OCI-LY7 (cell line): ENCODE measurements around the gene CRELD1. TPM values are rescaled to one million over a fixed set of nuclear protein-coding genes. Genes with fewer than 3 reads are reported as not detected.

Source experiments
- BruUV-seq: library from RNA; stranded (reverse); fragments of 400-500 nt; replicated peaks from 2 replicates; lab custom pipeline; 2021; lab: Mats Ljungman, UMichigan
- CTCF ChIA-PET: fragments of 300-600 bp; sonication (Branson Sonifier 250); formaldehyde crosslinking; loops from one replicate; lab custom pipeline; 2022; ENCODE audit warnings: antibody characterized with exemption; ENCODE audit not compliant: unreplicated experiment; lab: Charles Lee
- POLR2A ChIA-PET: fragments of 300-600 bp; sonication (Branson Sonifier 250); formaldehyde crosslinking; loops from one replicate; lab custom pipeline; 2022; ENCODE audit warnings: antibody characterized with exemption; lab: Charles Lee
- DNase-seq: peaks from one replicate; pipeline ENCODE4 v3.0.0-alpha.2; 2015; ENCODE audit warnings: low spot score
- H2AFZ ChIP-seq: fragments of 200-600 bp; sonication (generic), shearing (Covaris generic); 2 replicates; pipeline ENCODE4 v1.6.1; 2014; ENCODE audit warnings: mild to moderate bottlenecking, antibody characterized with exemption, low read length, moderate library complexity
- H3K27ac ChIP-seq: fragments of 200-600 bp; sonication (generic); 2 replicates; pipeline ENCODE4 v1.5.1; 2014; ENCODE audit warnings: mixed run types, low read depth, mild to moderate bottlenecking, moderate library complexity, low read length, inconsistent platforms; ENCODE audit not compliant: poor library complexity, severe bottlenecking
- H3K36me3 ChIP-seq: fragments of 200-600 bp; sonication (generic); 2 replicates; pipeline ENCODE4 v1.6.1; 2014; ENCODE audit warnings: mild to moderate bottlenecking, antibody characterized with exemption, low read length, moderate library complexity, mixed read lengths; ENCODE audit not compliant: insufficient read depth
- H3K4me1 ChIP-seq: fragments of 200-600 bp; sonication (generic); 2 replicates; pipeline ENCODE4 v1.5.1; 2014; ENCODE audit warnings: mild to moderate bottlenecking, low read length; ENCODE audit not compliant: insufficient read depth, poor library complexity, severe bottlenecking
- H3K4me2 ChIP-seq: fragments of 200-600 bp; sonication (generic); 2 replicates; pipeline ENCODE4 v1.6.1; 2014; ENCODE audit warnings: mild to moderate bottlenecking, low read length
- H3K4me3 ChIP-seq: fragments of 200-600 bp; sonication (generic); 2 replicates; pipeline ENCODE4 v1.5.1; 2014; ENCODE audit warnings: mild to moderate bottlenecking, low read depth, low read length; ENCODE audit not compliant: poor library complexity, severe bottlenecking
- H3K79me2 ChIP-seq: fragments of 200-600 bp; sonication (generic); 2 replicates; pipeline ENCODE4 v1.6.1; 2016; ENCODE audit warnings: low read depth, mild to moderate bottlenecking, low read length, moderate library complexity, mixed read lengths; ENCODE audit not compliant: insufficient read depth
- H3K9me2 ChIP-seq: fragments of 200-600 bp; sonication (generic); 2 replicates; pipeline ENCODE4 v1.6.1; 2016; ENCODE audit warnings: mild to moderate bottlenecking, low read length, mixed read lengths; ENCODE audit not compliant: insufficient read depth
- H3K9me3 ChIP-seq: fragments of 200-600 bp; sonication (generic); 2 replicates; pipeline ENCODE4 v1.6.1; 2014; ENCODE audit warnings: mild to moderate bottlenecking, mixed run types, low read length, mixed read lengths
- H4K20me1 ChIP-seq: fragments of 200-600 bp; sonication (generic); 2 replicates; pipeline ENCODE4 v1.6.1; 2014; ENCODE audit warnings: mild to moderate bottlenecking, antibody characterized with exemption, low read length, moderate library complexity, mixed read lengths; ENCODE audit not compliant: insufficient read depth
- EZH2phosphoT487 ChIP-seq: fragments of 200-600 bp; sonication (generic); IDR thresholded peaks from 2 replicates; pipeline ENCODE4 v1.6.1; 2018; ENCODE audit warnings: low read depth, borderline replicate concordance, mild to moderate bottlenecking, mixed run types, antibody characterized with exemption, low read length, moderate library complexity, mixed read lengths
- intact Hi-C: fragments of 100-400 bp; cut with micrococcal nuclease; formaldehyde crosslinking; loops from one replicate; pipeline ENCODE4 v1.10.0; 2022; ENCODE audit not compliant: unreplicated experiment
- total RNA-seq, 2 experiments: library from RNA; depleted of rRNA in 1 of 2; stranded (reverse); fragments of >200 nt in 1 of 2; shearing (Covaris generic) in 1 of 2; gene quantifications; 2 replicates each; pipeline ENCODE4 v1.2.3, GENCODE V29; 2014 to 2022
- TF ChIP-seq, protein P1 (sequence below): fragments of 200-600 bp; sonication (generic); conservative IDR thresholded peaks from 2 replicates; pipeline ENCODE4 v1.5.1; 2014; ENCODE audit warnings: mild to moderate bottlenecking, antibody characterized with exemption, low read length, moderate library complexity, mixed read lengths

The CRELD1 gene
- total RNA-seq, 2 experiments from 2014 or later = 20.9 to 23.4 TPM

DNA sequence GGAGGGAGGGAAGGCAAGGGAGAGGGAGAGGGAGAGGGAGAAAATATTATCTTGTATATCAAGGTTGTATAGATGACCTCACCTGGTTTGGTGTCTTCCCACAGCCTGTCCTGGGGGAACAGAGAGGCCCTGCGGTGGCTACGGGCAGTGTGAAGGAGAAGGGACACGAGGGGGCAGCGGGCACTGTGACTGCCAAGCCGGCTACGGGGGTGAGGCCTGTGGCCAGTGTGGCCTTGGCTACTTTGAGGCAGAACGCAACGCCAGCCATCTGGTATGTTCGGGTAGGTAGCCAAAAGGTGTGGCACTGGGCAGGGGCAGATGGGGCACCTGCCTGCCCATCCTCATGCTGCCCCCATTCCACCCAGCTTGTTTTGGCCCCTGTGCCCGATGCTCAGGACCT lies 7.1 kb downstream of the CRELD1 start:
- Histone ChIP-seq H3K9me3 (no peaks in the 10 kb centered on the region), H3K4me2 (no peak overlapping the region), H2AFZ (no peak overlapping the region), H3K4me3 (no peak overlapping the region), H4K20me1 (no peaks in the 10 kb centered on the region), H3K27ac (no peak overlapping the region), H3K4me1 (peaks cover under 1% of the 10 kb centered on the region), H3K79me2 (no peaks in the 10 kb centered on the region), H3K9me2 (no peaks in the 10 kb centered on the region), H3K36me3 (peaks cover 18% of the 10 kb centered on the region)
- ChIA-PET CTCF (no interaction called here), POLR2A (no interaction called here)
- no TSS peak for BruUV-seq
- TF ChIP-seq EZH2phosphoT487 = no peak
- TF ChIP-seq, protein P1, sequence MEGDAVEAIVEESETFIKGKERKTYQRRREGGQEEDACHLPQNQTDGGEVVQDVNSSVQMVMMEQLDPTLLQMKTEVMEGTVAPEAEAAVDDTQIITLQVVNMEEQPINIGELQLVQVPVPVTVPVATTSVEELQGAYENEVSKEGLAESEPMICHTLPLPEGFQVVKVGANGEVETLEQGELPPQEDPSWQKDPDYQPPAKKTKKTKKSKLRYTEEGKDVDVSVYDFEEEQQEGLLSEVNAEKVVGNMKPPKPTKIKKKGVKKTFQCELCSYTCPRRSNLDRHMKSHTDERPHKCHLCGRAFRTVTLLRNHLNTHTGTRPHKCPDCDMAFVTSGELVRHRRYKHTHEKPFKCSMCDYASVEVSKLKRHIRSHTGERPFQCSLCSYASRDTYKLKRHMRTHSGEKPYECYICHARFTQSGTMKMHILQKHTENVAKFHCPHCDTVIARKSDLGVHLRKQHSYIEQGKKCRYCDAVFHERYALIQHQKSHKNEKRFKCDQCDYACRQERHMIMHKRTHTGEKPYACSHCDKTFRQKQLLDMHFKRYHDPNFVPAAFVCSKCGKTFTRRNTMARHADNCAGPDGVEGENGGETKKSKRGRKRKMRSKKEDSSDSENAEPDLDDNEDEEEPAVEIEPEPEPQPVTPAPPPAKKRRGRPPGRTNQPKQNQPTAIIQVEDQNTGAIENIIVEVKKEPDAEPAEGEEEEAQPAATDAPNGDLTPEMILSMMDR = no peak
- DNase-seq = no peak
- intact Hi-C loops = no loop called here

DNA sequence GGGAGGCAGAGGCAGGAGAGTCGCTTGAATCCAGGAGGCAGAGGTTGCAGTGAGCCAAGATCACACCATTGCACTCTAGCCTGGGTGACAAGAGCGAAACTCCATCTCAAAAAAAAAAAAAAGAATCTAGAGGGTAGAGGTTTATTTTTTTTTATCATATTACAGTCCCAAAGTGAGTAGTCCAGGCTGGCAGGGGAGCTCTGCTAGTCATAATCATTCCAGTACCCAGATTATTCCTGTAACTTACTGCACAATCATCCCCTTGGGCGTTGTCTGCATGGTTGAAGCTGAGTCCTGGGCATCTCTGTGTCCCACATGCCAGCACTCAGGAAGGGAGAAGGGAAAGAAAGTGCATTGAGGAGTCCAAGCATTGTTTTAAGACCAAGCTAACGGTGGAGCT lies 8.5 kb downstream of the CRELD1 start:
- H4K20me1 ChIP-seq = no peaks in the 10 kb centered on the region
- intact Hi-C loops = no loop called here
- H2AFZ ChIP-seq = no peak overlapping the region
- H3K27ac ChIP-seq = no peak overlapping the region
- peaks cover 11% of the 10 kb centered on the region for H3K36me3 ChIP-seq
- H3K4me2 ChIP-seq = no peak overlapping the region
- H3K4me1 ChIP-seq = no peaks in the 10 kb centered on the region
- no peak overlapping the region for H3K4me3 ChIP-seq
- no TSS peak for BruUV-seq
- no peak for DNase-seq
- H3K79me2 ChIP-seq = no peaks in the 10 kb centered on the region
- H3K9me2 ChIP-seq = no peaks in the 10 kb centered on the region
- TF ChIP-seq EZH2phosphoT487 = no peak
- TF ChIP-seq, protein P1 = no peak
- ChIA-PET CTCF (no interaction called here), POLR2A (interaction anchor here (1.5 kb wide), 1 partner anchor 11 kb away, joined by 4 read pairs; no protein-coding TSS in a partner anchor)
- H3K9me3 ChIP-seq = no peaks in the 10 kb centered on the region

DNA sequence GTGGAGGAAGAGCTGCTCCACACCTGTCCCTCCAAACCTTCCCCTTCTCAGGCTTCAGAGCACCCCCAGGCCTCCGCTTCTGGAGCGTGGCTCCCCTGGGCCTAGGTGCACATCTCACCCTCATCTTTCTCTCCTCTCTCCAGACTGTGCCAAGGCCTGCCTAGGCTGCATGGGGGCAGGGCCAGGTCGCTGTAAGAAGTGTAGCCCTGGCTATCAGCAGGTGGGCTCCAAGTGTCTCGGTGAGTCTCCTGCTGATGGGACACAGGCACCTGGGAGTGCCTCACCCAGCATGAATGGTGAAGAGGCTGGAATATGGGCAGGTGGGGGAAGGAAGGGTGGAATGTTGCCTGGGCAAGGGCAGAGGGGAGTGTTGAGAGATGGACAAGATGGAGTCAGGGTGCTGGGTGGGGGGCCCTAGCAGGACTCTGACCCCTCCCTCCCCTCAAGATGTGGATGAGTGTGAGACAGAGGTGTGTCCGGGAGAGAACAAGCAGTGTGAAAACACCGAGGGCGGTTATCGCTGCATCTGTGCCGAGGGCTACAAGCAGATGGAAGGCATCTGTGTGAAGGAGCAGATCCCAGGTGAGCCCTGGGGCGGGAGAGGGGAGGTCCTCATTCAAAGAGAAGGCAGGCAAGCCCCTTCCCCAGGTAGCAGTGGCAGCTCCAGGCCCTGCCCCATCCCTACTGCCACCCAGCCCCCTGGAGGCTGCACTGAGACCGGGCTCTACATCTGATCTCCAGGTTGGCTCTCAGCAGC lies 9.5 kb downstream of the CRELD1 start:
- Histone ChIP-seq H3K4me3 (no peak overlapping the region), H3K36me3 (peaks cover 6% of the 10 kb centered on the region), H3K4me2 (no peak overlapping the region), H4K20me1 (no peaks in the 10 kb centered on the region), H3K9me2 (no peaks in the 10 kb centered on the region), H3K4me1 (no peaks in the 10 kb centered on the region), H2AFZ (no peak overlapping the region), H3K9me3 (no peaks in the 10 kb centered on the region), H3K79me2 (no peaks in the 10 kb centered on the region), H3K27ac (no peak overlapping the region)
- intact Hi-C loops = no loop called here
- no peak for TF ChIP-seq EZH2phosphoT487
- TF ChIP-seq, protein P1 = no peak
- BruUV-seq = no TSS peak
- CTCF ChIA-PET = no interaction called here
- no peak for DNase-seq
- POLR2A ChIA-PET = interaction anchor here (1.5 kb wide), 1 partner anchor 11 kb away, joined by 4 read pairs; no protein-coding TSS in a partner anchor
